ENCODE measurements around the gene PYY.
"Not testable (repeated sequence)": the region's sequence is repeated elsewhere in the genome, so short reads cannot be mapped to it uniquely, and the experiment has no call there.

PYY gene

DNA sequence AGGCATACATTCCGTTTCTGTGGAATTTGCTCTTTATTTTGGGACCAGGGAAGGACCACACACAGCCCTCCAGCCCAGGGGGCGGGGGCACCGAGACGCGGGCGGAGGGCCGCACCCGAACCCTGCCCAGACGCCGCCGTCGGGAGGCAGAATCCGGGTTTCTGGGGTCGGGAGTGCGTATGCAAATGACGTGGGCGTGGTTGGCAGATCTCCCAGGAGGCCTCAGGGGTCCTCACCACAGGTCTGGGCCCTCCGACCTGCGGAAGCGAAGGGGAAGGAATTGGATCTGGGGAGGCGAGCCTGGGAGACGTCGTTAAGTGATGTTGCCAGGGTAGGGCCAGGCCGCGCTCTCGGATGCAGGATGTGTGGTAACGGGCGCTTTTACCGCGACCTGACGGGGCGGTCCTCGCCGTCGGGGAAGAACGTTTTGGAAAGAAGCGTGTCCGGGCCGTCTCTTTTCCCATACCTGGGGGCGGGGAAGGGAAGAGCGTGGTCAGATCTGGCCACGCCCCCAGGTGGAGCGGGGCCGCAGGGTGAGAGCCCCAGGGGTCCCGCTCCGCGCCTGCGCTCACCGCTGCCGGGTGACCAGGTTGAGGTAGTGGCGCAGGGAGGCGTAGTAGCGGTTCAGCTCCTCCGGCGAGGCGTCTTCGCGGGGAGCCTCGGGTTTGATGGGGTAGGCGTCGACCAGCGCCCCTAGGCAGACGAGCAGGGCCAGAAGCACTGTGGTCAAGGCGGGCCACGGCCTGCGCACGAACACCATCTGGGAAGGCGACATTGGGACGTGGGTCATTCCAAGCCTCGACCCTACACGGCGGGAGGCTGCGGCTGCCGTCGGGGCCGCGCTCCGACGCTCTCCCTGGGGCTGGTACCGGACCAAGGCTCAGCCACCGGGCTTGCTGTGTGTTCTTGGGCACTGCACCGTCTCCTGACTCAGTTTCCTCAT lies 745 bp downstream of the PYY start:
- Histone ChIP-seq H3K9ac (ENCODE audit: low read length) (no peak overlapping the region), H3K27ac (ENCODE audit: low read depth, low read length) (no peak overlapping the region), H3K4me3 (ENCODE audit: low read length) (no peak overlapping the region), H3K36me3 (ENCODE audit: control insufficient read depth, insufficient read depth, low read length) (no peaks in the 10 kb centered on the region), H3K27me3 (ENCODE audit: control insufficient read depth, insufficient read depth, low read length) (peaks cover 32% of the 10 kb centered on the region), H3K4me1 (ENCODE audit: control insufficient read depth, insufficient read depth, low read length) (no peaks in the 10 kb centered on the region)

DNA sequence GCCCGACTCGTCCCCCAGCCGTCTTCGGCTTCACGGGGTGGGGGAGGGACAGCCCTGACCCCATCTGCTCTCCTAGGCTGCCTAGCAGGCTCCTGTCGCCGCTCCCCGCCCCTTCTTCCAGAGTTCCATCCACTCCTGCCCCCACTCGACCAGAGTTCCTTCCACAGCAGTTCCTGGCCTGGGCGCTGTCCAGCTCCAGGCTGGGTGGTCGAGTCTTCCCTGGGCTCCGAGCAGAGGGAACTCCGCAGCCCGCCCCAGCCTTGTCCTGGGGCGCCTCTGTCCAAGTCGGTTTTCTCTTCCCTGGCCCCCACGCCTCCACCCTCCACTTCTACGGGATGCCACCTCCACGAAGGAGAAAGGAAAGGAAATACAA lies 1.4 kb downstream of the PYY start:
- H3K36me3 ChIP-seq (ENCODE audit: control insufficient read depth, insufficient read depth, low read length) = no peaks in the 10 kb centered on the region
- H3K27ac ChIP-seq (ENCODE audit: low read depth, low read length) = no peak overlapping the region
- no peak overlapping the region for H3K4me3 ChIP-seq (ENCODE audit: low read length)
- H3K27me3 ChIP-seq (ENCODE audit: control insufficient read depth, insufficient read depth, low read length) = peaks cover 32% of the 10 kb centered on the region
- no peak overlapping the region for H3K9ac ChIP-seq (ENCODE audit: low read length)
- no peaks in the 10 kb centered on the region for H3K4me1 ChIP-seq (ENCODE audit: control insufficient read depth, insufficient read depth, low read length)

DNA sequence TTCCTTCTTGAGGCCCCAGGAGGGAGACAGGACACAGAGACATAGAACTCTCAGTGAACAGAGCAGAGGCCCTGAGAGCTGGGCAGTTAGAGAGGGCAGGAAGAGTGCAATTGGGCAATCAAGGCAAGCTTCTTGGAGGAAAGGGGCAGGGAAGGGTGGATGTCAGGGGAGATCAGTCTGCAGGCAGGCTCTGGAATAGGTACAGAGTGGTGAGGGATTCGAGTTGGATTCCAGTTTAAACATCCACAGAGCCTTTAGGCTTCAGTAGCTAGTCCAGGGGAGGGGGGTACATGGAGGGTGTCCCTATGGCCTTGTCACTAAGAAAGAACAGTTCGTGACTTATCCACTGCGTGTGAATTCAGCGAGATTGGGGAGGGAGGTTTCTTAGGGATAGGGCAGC lies 2.0 kb downstream of the PYY start:
- Histone ChIP-seq H3K9ac (ENCODE audit: low read length) (no peak overlapping the region), H3K4me3 (ENCODE audit: low read length) (no peak overlapping the region), H3K4me1 (ENCODE audit: control insufficient read depth, insufficient read depth, low read length) (no peaks in the 10 kb centered on the region), H3K27ac (ENCODE audit: low read depth, low read length) (no peak overlapping the region), H3K36me3 (ENCODE audit: control insufficient read depth, insufficient read depth, low read length) (no peaks in the 10 kb centered on the region), H3K27me3 (ENCODE audit: control insufficient read depth, insufficient read depth, low read length) (peaks cover 32% of the 10 kb centered on the region)

DNA sequence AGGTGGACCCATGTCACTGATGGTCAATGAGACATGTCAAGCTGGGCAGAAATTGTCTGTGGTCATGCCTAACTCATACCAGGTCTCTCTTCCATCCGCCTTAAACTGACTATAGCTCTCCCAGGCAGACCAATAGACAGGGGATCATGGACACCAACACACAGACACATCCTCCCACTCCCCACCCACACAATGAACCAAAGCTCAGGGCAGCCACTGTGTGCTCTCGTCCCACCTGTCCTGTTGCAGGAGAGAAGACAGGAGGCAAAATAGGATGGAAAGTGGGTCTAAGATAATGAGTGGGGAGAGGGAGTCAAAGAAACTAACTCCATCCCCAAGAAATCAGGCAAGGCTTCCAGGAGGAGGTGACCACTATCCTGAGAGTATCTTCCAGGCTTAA lies 3.2 kb downstream of the PYY start:
- Histone ChIP-seq H3K27me3 (ENCODE audit: control insufficient read depth, insufficient read depth, low read length) (peaks cover 32% of the 10 kb centered on the region), H3K4me1 (ENCODE audit: control insufficient read depth, insufficient read depth, low read length) (no peaks in the 10 kb centered on the region), H3K9ac (ENCODE audit: low read length) (no peak overlapping the region), H3K36me3 (ENCODE audit: control insufficient read depth, insufficient read depth, low read length) (no peaks in the 10 kb centered on the region), H3K4me3 (ENCODE audit: low read length) (no peak overlapping the region), H3K27ac (ENCODE audit: low read depth, low read length) (no peak overlapping the region)

DNA sequence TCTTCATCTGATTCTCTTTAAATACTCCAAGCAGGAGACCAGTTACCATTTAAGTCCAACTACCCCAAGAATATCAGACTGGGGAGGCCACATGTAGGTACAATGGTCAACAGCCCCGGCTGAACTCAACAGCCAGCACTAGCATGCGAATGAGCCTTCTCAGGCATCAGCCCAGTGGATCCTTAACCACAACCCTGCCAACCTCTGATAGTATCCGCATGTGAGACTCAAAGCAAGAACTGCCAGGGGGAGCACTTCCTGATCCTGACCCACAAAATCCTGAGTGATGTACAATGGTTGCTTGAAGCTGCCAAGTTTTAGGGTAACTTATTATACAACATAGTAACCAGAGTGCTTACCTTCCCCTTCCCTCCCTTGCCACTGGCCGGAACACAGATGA lies 4.0 kb downstream of the PYY start:
- Histone ChIP-seq H3K9ac (ENCODE audit: low read length) (no peak overlapping the region), H3K36me3 (ENCODE audit: control insufficient read depth, insufficient read depth, low read length) (no peaks in the 10 kb centered on the region), H3K27me3 (ENCODE audit: control insufficient read depth, insufficient read depth, low read length) (peaks cover 32% of the 10 kb centered on the region), H3K4me1 (ENCODE audit: control insufficient read depth, insufficient read depth, low read length) (no peaks in the 10 kb centered on the region), H3K27ac (ENCODE audit: low read depth, low read length) (no peak overlapping the region), H3K4me3 (ENCODE audit: low read length) (no peak overlapping the region)

DNA sequence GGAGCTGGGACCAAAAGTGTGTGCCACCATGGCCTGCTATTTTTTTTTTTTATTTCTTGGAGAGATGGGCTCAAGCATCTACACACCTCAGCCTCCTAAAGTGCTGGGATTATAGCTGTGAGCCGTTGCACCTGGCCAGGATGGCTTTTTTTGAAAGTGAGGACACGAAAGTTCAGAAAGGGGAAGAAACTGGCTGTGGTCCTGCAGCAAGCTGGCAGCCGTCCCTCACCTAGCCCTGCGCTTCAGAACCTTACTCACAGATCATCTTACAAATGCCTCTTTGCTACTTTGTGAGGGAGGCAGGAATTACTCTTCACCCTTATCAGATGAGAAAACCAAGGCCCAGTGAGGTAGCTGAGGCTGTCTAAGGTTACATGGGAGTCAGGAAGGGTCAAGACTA lies 7.0 kb downstream of the PYY start:
- H3K27me3 ChIP-seq (ENCODE audit: control insufficient read depth, insufficient read depth, low read length) = peaks cover 12% of the 10 kb centered on the region
- H3K36me3 ChIP-seq (ENCODE audit: control insufficient read depth, insufficient read depth, low read length) = no peaks in the 10 kb centered on the region
- H3K4me1 ChIP-seq (ENCODE audit: control insufficient read depth, insufficient read depth, low read length) = no peaks in the 10 kb centered on the region
- H3K4me3 ChIP-seq (ENCODE audit: low read length) = no peak overlapping the region
- H3K9ac ChIP-seq (ENCODE audit: low read length) = no peak overlapping the region
- H3K27ac ChIP-seq (ENCODE audit: low read depth, low read length) = no peak overlapping the region

GRCh38 chr17:43945074-43945829 lies 8.5 kb downstream of the PYY start:
- H3K27ac ChIP-seq (ENCODE audit: low read depth, low read length) = no peak overlapping the region
- no peaks in the 10 kb centered on the region for H3K4me1 ChIP-seq (ENCODE audit: control insufficient read depth, insufficient read depth, low read length)

GRCh38 chr17:43942051-43942685 lies 11.6 kb downstream of the PYY start, which contains the start of gene PPY:
Gene PPY, minus strand, starts transcription at chr17:43942476. Its CDS starts 822 bp downstream, at chr17:43941654.
- no peak within 1 kb of the TSS for H3K4me3 ChIP-seq (ENCODE audit: low read length)

More at GRCh38 chr17:43945074-43945829, 8.5 kb downstream of the PYY start:
- Histone ChIP-seq H3K4me3 (ENCODE audit: low read length) (no peak overlapping the region), H3K27me3 (ENCODE audit: control insufficient read depth, insufficient read depth, low read length) (no peaks in the 10 kb centered on the region), H3K9ac (ENCODE audit: low read length) (no peak overlapping the region), H3K36me3 (ENCODE audit: control insufficient read depth, insufficient read depth, low read length) (no peaks in the 10 kb centered on the region)

DNA sequence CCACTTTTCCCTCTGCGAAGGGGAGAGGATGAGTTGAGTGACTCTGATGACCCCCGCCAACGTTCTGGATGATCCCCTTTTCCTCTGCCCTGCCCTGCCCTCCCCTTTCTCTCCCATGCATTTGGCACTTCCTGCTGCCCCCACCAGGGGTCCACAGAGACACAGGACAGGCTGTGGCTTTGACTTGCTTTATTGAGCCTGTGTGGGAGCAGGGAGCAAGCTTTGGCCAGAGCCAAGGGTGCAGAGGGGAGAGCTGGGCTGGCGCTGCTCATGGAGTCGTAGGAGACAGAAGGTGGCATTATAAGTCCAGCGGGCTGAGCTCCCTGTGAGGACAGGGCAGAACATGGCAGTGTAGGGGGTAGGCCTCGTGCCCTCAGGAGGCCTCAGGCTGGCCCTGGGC lies 13.1 kb downstream of the PYY start:
- Histone ChIP-seq H3K4me1 (ENCODE audit: control insufficient read depth, insufficient read depth, low read length) (no peaks in the 10 kb centered on the region), H3K36me3 (ENCODE audit: control insufficient read depth, insufficient read depth, low read length) (no peaks in the 10 kb centered on the region), H3K4me3 (ENCODE audit: low read length) (no peak overlapping the region), H3K9ac (ENCODE audit: low read length) (no peak overlapping the region), H3K27ac (ENCODE audit: low read depth, low read length) (no peak overlapping the region), H3K27me3 (ENCODE audit: control insufficient read depth, insufficient read depth, low read length) (no peaks in the 10 kb centered on the region)

More at GRCh38 chr17:43942051-43942685, 11.6 kb downstream of the PYY start, which contains the start of gene PPY:
- H3K9ac ChIP-seq (ENCODE audit: low read length) = no peak within 1 kb of the TSS
- no peak within 1 kb of the TSS for H3K27ac ChIP-seq (ENCODE audit: low read depth, low read length)
- H3K36me3 ChIP-seq (ENCODE audit: control insufficient read depth, insufficient read depth, low read length) = no peaks in the 10 kb centered on the region
- H3K4me1 ChIP-seq (ENCODE audit: control insufficient read depth, insufficient read depth, low read length) = no peaks in the 10 kb centered on the region
- no peaks in the 10 kb centered on the region for H3K27me3 ChIP-seq (ENCODE audit: control insufficient read depth, insufficient read depth, low read length)

GRCh38 chr17:43939886-43940285 lies 13.9 kb downstream of the PYY start:
- Histone ChIP-seq H3K27me3 (ENCODE audit: control insufficient read depth, insufficient read depth, low read length) (no peaks in the 10 kb centered on the region), H3K36me3 (ENCODE audit: control insufficient read depth, insufficient read depth, low read length) (no peaks in the 10 kb centered on the region)

DNA sequence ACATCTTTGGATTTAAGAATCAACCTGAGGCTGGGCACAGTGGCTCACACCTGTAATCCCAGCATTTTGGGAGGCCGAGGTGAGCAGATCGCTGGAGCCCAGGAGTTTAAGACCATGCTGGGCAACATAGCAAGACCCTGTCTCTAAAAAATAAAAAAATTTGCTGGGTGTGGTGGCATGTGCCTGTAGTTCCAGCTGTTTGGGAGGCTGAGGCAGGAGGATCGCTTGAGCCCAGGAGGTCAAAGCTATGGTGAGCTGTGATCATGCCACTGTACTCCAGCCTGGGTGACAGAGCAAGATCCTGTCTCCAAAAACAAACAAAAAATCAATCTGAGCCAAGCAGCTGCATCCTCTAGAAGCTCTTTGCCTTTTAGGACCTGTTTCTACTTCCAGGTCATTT lies 14.3 kb downstream of the PYY start:
- H3K27me3 ChIP-seq (ENCODE audit: control insufficient read depth, insufficient read depth, low read length); H3K27ac ChIP-seq (ENCODE audit: low read depth, low read length); H3K4me1 ChIP-seq (ENCODE audit: control insufficient read depth, insufficient read depth, low read length); H3K4me3 ChIP-seq (ENCODE audit: low read length); H3K36me3 ChIP-seq (ENCODE audit: control insufficient read depth, insufficient read depth, low read length); H3K9ac ChIP-seq (ENCODE audit: low read length): not testable (repeated sequence)

More at GRCh38 chr17:43939886-43940285, 13.9 kb downstream of the PYY start:
- no peak overlapping the region for H3K9ac ChIP-seq (ENCODE audit: low read length)
- no peak overlapping the region for H3K27ac ChIP-seq (ENCODE audit: low read depth, low read length)
- no peak overlapping the region for H3K4me3 ChIP-seq (ENCODE audit: low read length)
- H3K4me1 ChIP-seq (ENCODE audit: control insufficient read depth, insufficient read depth, low read length) = no peaks in the 10 kb centered on the region

- Histone ChIP-seq H3K36me3 (ENCODE audit: control insufficient read depth, insufficient read depth, low read length) (no peaks in the 10 kb centered on the region), H3K27me3 (ENCODE audit: control insufficient read depth, insufficient read depth, low read length) (no peaks in the 10 kb centered on the region), H3K9ac (ENCODE audit: low read length) (no peak overlapping the region), H3K4me1 (ENCODE audit: control insufficient read depth, insufficient read depth, low read length) (no peaks in the 10 kb centered on the region), H3K27ac (ENCODE audit: low read depth, low read length) (no peak overlapping the region), H3K4me3 (ENCODE audit: low read length) (no peak overlapping the region)
Observed at GRCh38 chr17:43938838-43939182, 14.9 kb downstream of the PYY start.
